GM12878 (cell line): ENCODE results near the gene NT5C2.

Experiments
- CTCF ChIP-seq, 3 experiments: IDR thresholded peaks in 2 of 3; conservative IDR thresholded peaks in 1 of 3; 2 replicates each; pipeline ENCODE4 v1.5.1; 2011; ENCODE audit warnings: low read depth in 3 of 3, low read length in 3 of 3, mild to moderate bottlenecking in 3 of 3, control low read depth in 2 of 3, moderate library complexity in 2 of 3, inconsistent platforms in 1 of 3, mixed read lengths in 1 of 3; ENCODE audit not compliant: control insufficient read depth in 2 of 3, insufficient read depth in 1 of 3; ENCODE audit errors: extremely low read depth in 1 of 3
- E2F4 ChIP-seq: IDR thresholded peaks from 2 replicates; pipeline ENCODE4 v1.6.1; 2012; ENCODE audit warnings: low read depth, low read length, improper control_type of control experiment
- EP300 ChIP-seq, 2 experiments: fragments of 150-350 bp in 1 of 2; IDR thresholded peaks; 2 replicates each; pipeline ENCODE4 v1.6.1; 2011 to 2012; ENCODE audit warnings: low read depth in 2 of 2, low read length in 2 of 2, borderline replicate concordance in 1 of 2, improper control_type of control experiment in 1 of 2, inconsistent platforms in 1 of 2; ENCODE audit not compliant: control insufficient read depth in 1 of 2
- EZH2 ChIP-seq: IDR thresholded peaks from 2 replicates; pipeline ENCODE4 v1.6.1; 2012; ENCODE audit warnings: low read depth, mild to moderate bottlenecking, control low read depth, inconsistent platforms, low read length, borderline replicate concordance; ENCODE audit not compliant: control insufficient read depth
- JUNB ChIP-seq: IDR thresholded peaks from 2 replicates; pipeline ENCODE4 v1.6.1; 2016; ENCODE audit warnings: antibody characterized with exemption, mild to moderate bottlenecking
- KAT2A ChIP-seq: conservative IDR thresholded peaks from 2 replicates; pipeline ENCODE4 v1.6.1; 2011; ENCODE audit warnings: low read depth, low read length; ENCODE audit not compliant: control insufficient read depth
- POLR2AphosphoS5 ChIP-seq: IDR thresholded peaks from 2 replicates; pipeline ENCODE4 v1.6.1; 2011; ENCODE audit warnings: mild to moderate bottlenecking, low read length, inconsistent platforms
- RAD21 ChIP-seq: IDR thresholded peaks from 2 replicates; pipeline ENCODE4 v1.6.1; 2011; ENCODE audit warnings: mild to moderate bottlenecking, low read depth, low read length, moderate library complexity; ENCODE audit not compliant: insufficient read depth
- RBBP5 ChIP-seq: fragments of 200-600 bp; sonication (generic); conservative IDR thresholded peaks from 2 replicates; pipeline ENCODE4 v1.6.1; 2016
- SMAD1 ChIP-seq: fragments of 450-650 bp; IDR thresholded peaks from 2 replicates; pipeline ENCODE4 v1.6.1; 2018; ENCODE audit warnings: mild to moderate bottlenecking, low read depth; ENCODE audit not compliant: partially characterized antibody
- STAT3 ChIP-seq: IDR thresholded peaks from 2 replicates; pipeline ENCODE4 v1.6.1; 2011; ENCODE audit warnings: low read depth, low read length, improper control_type of control experiment
- ZNF217 ChIP-seq: fragments of 450-650 bp; IDR thresholded peaks from 2 replicates; pipeline ENCODE4 v1.6.1; 2017; ENCODE audit warnings: antibody characterized with exemption, mild to moderate bottlenecking

GRCh38 chr10:103100620-103101019, 92.5 kb downstream of the NT5C2 start:
- no peak for TF ChIP-seq E2F4
- no peak for TF ChIP-seq CTCF (IDR thresholded peaks at IDR 0.05 in 2 of 3, conservative IDR thresholded peaks at IDR 0.05 in 1 of 3; ENCODE audit: control insufficient read depth in 2 of 3, extremely low read depth in 1 of 3, insufficient read depth in 1 of 3, low read depth in 3 of 3, low read length in 3 of 3)
- no peak for TF ChIP-seq JUNB
- TF ChIP-seq EZH2, result no peak
- no peak for TF ChIP-seq RBBP5
- TF ChIP-seq ZNF217, result no peak
- no peak for TF ChIP-seq RAD21
- no peak for TF ChIP-seq EP300 (IDR thresholded peaks at IDR 0.05; ENCODE audit: borderline replicate concordance in 1 of 2, control insufficient read depth in 1 of 2, low read depth in 2 of 2, low read length in 2 of 2)
- no peak for TF ChIP-seq POLR2AphosphoS5
- no peak for TF ChIP-seq STAT3
- no peak for TF ChIP-seq SMAD1
- no peak for TF ChIP-seq KAT2A
